ENCODE data around the gene NNAT. TPM values are rescaled to one million over a fixed set of nuclear protein-coding genes. Genes with fewer than 3 reads are reported as not detected.

NNAT gene
- total RNA-seq, 1 donor from 2014 or later = not detected

DNA sequence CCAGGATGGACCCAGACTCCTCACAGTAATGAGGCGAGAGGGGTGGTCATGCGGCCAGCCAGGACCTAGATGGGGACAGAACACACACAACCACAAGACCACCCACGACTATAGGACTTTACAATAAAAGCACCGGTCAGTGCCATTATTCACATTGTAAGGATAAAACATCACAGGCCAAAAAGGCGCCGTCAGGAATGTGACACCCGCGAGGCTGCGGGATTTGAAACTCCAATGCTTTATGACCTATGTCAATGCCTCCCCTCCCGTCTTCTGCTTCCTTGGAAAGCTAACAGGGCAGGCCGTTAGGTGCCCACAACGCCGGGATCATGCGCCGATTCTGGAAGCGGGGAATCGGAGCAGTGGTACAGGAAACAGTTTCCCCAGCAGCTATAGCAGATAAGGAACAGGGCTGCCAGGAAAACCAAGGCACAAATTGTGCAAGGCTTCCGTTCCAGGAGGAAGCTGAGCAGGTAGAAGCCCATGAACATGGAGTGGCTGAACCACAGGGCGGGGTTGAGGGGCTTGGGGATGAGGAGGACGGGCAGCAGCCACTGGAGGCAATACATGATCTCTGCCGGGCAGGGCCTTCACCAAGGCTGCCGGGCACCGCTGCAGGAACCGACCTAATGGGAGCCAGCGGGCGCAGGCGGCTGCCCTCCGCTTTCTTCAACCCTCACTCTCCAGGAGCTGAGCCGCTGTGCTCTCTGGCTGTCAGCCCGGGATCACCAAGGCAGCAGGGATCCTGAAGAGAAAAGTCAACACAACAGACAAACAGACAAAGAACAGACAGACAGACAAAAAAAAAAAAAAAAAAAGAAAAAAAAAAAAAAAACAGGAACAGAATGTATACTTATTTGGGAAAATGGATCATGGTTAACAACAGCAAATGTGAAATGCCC lies 2.2 kb upstream of the NNAT start:
- H3K36me3 ChIP-seq = no peaks in the 10 kb centered on the region
- Mint-ChIP-seq H3K9me3 (peaks cover 15% of the 10 kb centered on the region), H3K36me3 (peaks cover 43% of the 10 kb centered on the region), H3K4me1 (peaks cover 56% of the 10 kb centered on the region), H3K27me3 (ENCODE audit: insufficient read depth, low read depth) (peaks cover 2% of the 10 kb centered on the region), H3K27ac (no peak overlapping the region), H3K4me3 (no peak overlapping the region)
- peaks cover 77% of the 10 kb centered on the region for H3K79me2 ChIP-seq (ENCODE audit: low read depth)
- peaks cover 5% of the 10 kb centered on the region for H3K9me3 ChIP-seq (ENCODE audit: low read depth)
- no peak overlapping the region for H3K27ac ChIP-seq
- H3K4me2 ChIP-seq = peak overlapping the region; percentile 15
- H4K20me1 ChIP-seq (ENCODE audit: low read depth) = peaks cover 51% of the 10 kb centered on the region
- H3F3A ChIP-seq (ENCODE audit: low read depth) = peaks cover 19% of the 10 kb centered on the region
- H2AFZ ChIP-seq (replicated peaks) = no peak overlapping the region
- H3K9ac ChIP-seq = no peak overlapping the region
- DNase-seq (ENCODE audit: low spot score) = peak; percentile 46
- peaks cover 33% of the 10 kb centered on the region for H3K4me1 ChIP-seq
- H3K4me3 ChIP-seq = no peak overlapping the region
- H3K27me3 ChIP-seq = no peaks in the 10 kb centered on the region
- TF ChIP-seq, protein P1, sequence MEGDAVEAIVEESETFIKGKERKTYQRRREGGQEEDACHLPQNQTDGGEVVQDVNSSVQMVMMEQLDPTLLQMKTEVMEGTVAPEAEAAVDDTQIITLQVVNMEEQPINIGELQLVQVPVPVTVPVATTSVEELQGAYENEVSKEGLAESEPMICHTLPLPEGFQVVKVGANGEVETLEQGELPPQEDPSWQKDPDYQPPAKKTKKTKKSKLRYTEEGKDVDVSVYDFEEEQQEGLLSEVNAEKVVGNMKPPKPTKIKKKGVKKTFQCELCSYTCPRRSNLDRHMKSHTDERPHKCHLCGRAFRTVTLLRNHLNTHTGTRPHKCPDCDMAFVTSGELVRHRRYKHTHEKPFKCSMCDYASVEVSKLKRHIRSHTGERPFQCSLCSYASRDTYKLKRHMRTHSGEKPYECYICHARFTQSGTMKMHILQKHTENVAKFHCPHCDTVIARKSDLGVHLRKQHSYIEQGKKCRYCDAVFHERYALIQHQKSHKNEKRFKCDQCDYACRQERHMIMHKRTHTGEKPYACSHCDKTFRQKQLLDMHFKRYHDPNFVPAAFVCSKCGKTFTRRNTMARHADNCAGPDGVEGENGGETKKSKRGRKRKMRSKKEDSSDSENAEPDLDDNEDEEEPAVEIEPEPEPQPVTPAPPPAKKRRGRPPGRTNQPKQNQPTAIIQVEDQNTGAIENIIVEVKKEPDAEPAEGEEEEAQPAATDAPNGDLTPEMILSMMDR (IDR thresholded peaks at IDR 0.05) = no peak

DNA sequence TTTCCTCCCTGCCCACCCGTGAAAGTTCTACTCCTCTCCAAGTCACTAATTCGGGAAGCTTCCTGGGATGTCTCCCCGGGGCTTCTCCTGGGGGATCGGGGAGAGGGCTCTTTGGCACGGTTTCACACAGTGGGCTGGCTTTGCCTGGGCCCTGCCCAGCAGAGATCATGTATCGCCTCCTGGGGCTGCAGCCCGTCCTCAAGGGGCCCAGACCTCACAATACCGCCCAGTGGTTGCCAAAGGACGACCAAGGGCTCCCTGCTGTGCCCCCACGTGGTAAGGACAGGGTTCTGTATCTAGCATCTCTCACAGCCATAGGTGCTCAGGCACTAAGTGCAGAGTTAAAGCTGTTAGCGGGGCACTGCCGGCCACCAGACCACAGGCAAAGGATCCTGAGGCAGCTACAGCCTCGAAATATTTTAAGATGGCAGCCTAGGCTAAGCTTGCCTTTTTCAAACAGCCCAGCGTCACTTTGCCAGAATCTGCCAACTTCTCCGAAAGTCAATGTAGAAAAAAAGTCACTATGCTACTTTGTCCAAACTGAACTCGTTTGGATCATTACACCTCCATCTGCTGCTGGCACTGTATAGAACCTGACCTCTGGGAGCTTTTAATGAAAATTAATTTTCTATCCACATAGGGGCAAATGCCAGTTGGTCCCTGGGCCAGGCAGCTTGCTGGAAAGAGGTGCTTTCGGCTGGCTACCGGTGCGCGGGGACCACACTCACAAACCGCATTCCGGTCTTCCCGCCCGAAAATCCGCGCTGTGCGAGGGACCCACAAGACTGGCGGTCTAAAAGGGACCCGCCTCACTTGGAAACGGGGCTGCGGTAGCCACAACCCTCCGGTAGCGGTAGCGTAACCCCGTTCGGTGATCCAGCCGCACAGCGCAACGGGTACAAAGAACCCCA lies 1.3 kb upstream of the NNAT start:
- H3K9ac ChIP-seq = no peak overlapping the region
- peaks cover 5% of the 10 kb centered on the region for H3K9me3 ChIP-seq (ENCODE audit: low read depth)
- Mint-ChIP-seq H3K4me3 (peak overlapping the region; percentile 90), H3K4me1 (peaks cover 64% of the 10 kb centered on the region), H3K27me3 (ENCODE audit: insufficient read depth, low read depth) (peaks cover 2% of the 10 kb centered on the region), H3K27ac (peak overlapping the region; percentile 27), H3K9me3 (peaks cover 15% of the 10 kb centered on the region), H3K36me3 (peaks cover 44% of the 10 kb centered on the region)
- H3F3A ChIP-seq (ENCODE audit: low read depth) = peaks cover 19% of the 10 kb centered on the region
- no peaks in the 10 kb centered on the region for H3K27me3 ChIP-seq
- TF ChIP-seq EZH2phosphoT487 (IDR thresholded peaks at IDR 0.05) = no peak
- TF ChIP-seq EZH2 (IDR thresholded peaks at IDR 0.05) = no peak
- TF ChIP-seq, protein P1 (IDR thresholded peaks at IDR 0.05) = no peak
- peak overlapping the region; percentile 15 for H3K4me2 ChIP-seq
- no peak overlapping the region for H3K27ac ChIP-seq
- H2AFZ ChIP-seq (replicated peaks) = no peak overlapping the region
- peak; percentile 46 for DNase-seq (ENCODE audit: low spot score)
- H3K4me3 ChIP-seq = no peak overlapping the region
- peaks cover 33% of the 10 kb centered on the region for H3K4me1 ChIP-seq
- no peaks in the 10 kb centered on the region for H3K36me3 ChIP-seq
- H3K79me2 ChIP-seq (ENCODE audit: low read depth) = peaks cover 86% of the 10 kb centered on the region
- peaks cover 59% of the 10 kb centered on the region for H4K20me1 ChIP-seq (ENCODE audit: low read depth)

DNA sequence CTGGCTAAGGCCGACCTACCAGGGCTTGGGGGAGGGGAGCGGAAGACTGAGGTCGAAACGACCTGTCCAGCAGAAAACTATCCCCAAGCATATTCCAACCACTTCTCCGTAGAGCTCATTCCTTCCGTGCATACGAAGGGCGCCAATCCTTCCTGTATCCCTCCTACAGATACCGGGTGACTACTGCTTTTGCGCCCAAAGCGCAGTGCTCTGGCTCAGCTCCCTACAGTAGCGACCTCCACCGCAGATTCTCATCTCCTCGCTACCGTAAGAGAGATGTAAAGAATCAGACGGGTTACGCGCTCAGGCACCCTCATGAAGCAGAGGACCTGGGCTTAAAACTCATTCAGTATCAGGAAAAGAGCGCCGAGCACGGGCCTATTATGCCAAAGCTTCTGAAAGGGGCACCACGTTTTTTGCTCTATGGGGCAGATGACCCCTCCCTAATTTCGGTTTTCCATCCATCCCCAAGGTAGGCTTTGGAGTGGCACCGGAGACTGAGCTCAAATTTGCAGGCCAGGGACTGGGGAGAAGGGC lies 563 bp upstream of the NNAT start:
- Histone ChIP-seq H3K4me2 (no peak overlapping the region), H3K27ac (no peak overlapping the region), H2AFZ (replicated peaks) (no peak overlapping the region), H3K27me3 (no peaks in the 10 kb centered on the region), H3K4me3 (no peak overlapping the region), H3K79me2 (ENCODE audit: low read depth) (peaks cover 94% of the 10 kb centered on the region), H3K36me3 (no peaks in the 10 kb centered on the region), H4K20me1 (ENCODE audit: low read depth) (peaks cover 61% of the 10 kb centered on the region), H3F3A (ENCODE audit: low read depth) (peaks cover 19% of the 10 kb centered on the region), H3K4me1 (peaks cover 34% of the 10 kb centered on the region), H3K9ac (no peak overlapping the region), H3K9me3 (ENCODE audit: low read depth) (peaks cover 5% of the 10 kb centered on the region)
- DNase-seq (ENCODE audit: low spot score) = no peak
- H3K27me3 Mint-ChIP-seq (ENCODE audit: insufficient read depth, low read depth) = peaks cover 2% of the 10 kb centered on the region
- TF ChIP-seq EZH2phosphoT487 (IDR thresholded peaks at IDR 0.05) (no peak), EZH2 (IDR thresholded peaks at IDR 0.05) (no peak)
- TF ChIP-seq, protein P1 (IDR thresholded peaks at IDR 0.05) = no peak
- H3K9me3 Mint-ChIP-seq = peaks cover 15% of the 10 kb centered on the region
- H3K4me3 Mint-ChIP-seq = peak overlapping the region; percentile 90
- H3K4me1 Mint-ChIP-seq = peaks cover 66% of the 10 kb centered on the region
- peaks cover 40% of the 10 kb centered on the region for H3K36me3 Mint-ChIP-seq
- peak overlapping the region; percentile 40 for H3K27ac Mint-ChIP-seq
